HG03575 (cell line): ENCODE results near the gene SYT17.

Experiments used
- ATAC-seq: cut with Tn5 transposase; IDR thresholded peaks from one replicate; pipeline ENCODE4 v1.9.1; 2021; ENCODE audit not compliant: unreplicated experiment, insufficient number of reproducible peaks, low FRiP score; ENCODE audit errors: extremely low read depth

SYT17 gene

GRCh38 chr16:19314718-19315425 lies 146.8 kb downstream of the SYT17 start:
- ATAC-seq, result no peak

DNA sequence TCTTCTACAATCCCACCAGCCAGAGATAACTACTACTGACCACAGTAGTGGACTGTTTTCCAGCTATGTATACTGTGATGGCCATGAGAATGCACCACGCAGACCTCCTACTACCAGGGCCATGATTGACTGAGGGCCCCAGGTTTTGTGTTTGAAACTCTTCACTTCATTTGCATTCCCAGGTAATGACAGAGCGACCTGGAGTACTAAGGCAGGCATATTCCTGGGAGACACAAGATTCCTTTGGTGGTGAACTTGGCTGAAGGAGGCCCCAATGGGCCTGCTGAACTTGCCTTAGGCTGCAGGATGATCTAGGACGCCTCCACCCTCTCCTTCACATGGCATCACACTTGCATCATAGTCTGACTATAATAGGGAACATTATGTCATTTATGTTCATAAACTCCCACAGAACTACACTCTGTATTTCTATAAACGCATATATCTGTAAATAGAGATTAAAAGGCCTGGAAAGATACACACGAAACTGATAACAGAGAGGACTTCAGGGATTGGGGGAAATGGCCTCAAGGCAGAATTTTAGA lies 147.9 kb downstream of the SYT17 start:
- no peak for ATAC-seq

DNA sequence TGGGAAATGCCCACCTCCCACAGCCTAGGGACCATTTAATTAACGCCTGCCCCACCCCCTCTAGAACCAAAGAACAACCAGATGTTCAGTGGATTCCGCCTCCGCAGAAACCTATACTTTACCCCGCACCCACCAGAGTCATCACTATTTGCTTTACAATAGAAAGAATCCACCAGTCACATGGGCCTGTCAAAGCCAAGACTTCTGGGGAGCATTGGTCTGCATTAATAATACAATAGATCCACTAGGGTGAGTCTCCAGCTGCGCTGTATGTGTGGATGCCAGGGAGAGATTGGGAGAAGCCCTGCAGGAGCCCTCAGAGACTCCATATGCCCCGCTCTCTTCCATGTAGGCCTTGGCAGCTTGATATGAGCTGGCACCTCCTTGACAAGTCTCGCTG lies 148.8 kb downstream of the SYT17 start:
- ATAC-seq, result no peak
